ENCODE data around the gene TSSK1B. TPM values are rescaled to one million over a fixed set of nuclear protein-coding genes. Genes with fewer than 3 reads are reported as not detected.

TSSK1B gene
- total and polyA plus RNA-seq, 2 of the 8 experiments (the other 6 are each of a cell fraction or from before 2014, with no cell fraction given), result 0.05 TPM; not detected in 1

DNA sequence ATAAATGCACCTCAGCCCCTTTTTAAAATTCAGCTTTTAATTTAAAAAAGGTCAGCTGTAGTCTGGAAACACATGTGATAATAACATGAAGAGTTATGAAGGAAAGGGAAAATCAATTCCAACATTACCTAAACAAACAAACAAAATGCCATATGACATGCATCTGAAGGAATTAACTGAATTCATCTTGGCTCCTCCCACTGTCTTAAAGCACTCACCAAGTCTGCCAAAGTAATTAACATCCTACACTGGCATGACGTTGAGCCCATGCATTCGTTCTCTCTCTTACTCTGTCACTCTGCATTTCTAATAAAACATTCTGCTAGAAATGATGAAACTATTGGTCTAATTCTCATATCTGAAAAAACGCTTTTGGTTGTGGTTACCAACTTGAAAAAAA, 37.7 kb downstream of the TSSK1B start:
- Histone ChIP-seq H3K4ac (replicated peaks; ENCODE audit: insufficient read length, low read depth, low read length) (no peak overlapping the region), H3K14ac (ENCODE audit: insufficient read length) (no peak overlapping the region), H4K20me1 (replicated peaks in 1 of 2; ENCODE audit: control insufficient read depth in 1 of 2, insufficient read depth in 2 of 2, low read length in 2 of 2) (no peaks in the 10 kb centered on the region), H3K4me3 (ENCODE audit: extremely low read depth in 1 of 4, insufficient read depth in 2 of 4, low read depth in 3 of 4, low read length in 4 of 4) (no peak overlapping the region), H2BK15ac (ENCODE audit: low read length) (no peak overlapping the region), H3K9me3 (ENCODE audit: insufficient read depth in 2 of 2, low read depth in 1 of 2, low read length in 1 of 2) (no peaks in the 10 kb centered on the region), H2BK5ac (ENCODE audit: low read depth, low read length) (no peak overlapping the region), H3K9ac (replicated peaks in 1 of 4; ENCODE audit: extremely low read depth in 1 of 4, low read depth in 3 of 4, low read length in 3 of 4) (no peak overlapping the region), H2AK5ac (ENCODE audit: low read depth, low read length) (no peak overlapping the region), H2BK12ac (ENCODE audit: low read depth, low read length) (no peak overlapping the region), H3K23ac (ENCODE audit: insufficient read length) (no peak overlapping the region), H2BK120ac (replicated peaks; ENCODE audit: low read depth, low read length) (no peak overlapping the region), H3K23me2 (ENCODE audit: low read depth, low read length) (no peaks in the 10 kb centered on the region), H3K27ac (ENCODE audit: low read depth, low read length) (no peak overlapping the region), H3K27me3 (replicated peaks in 1 of 4; ENCODE audit: control insufficient read depth in 3 of 4, extremely low read depth in 1 of 4, insufficient read depth in 3 of 4, low read length in 3 of 4) (no peaks in the 10 kb centered on the region), H3K79me1 (ENCODE audit: low read depth, low read length) (no peaks in the 10 kb centered on the region), H3K4me1 (replicated peaks in 1 of 4; ENCODE audit: control insufficient read depth in 3 of 4, insufficient read depth in 4 of 4, low read length in 3 of 4) (no peaks in the 10 kb centered on the region), H3K79me2 (ENCODE audit: control insufficient read depth in 1 of 2, insufficient read depth in 2 of 2, low read length in 2 of 2) (no peaks in the 10 kb centered on the region), H3K4me2 (ENCODE audit: insufficient read depth in 1 of 2, low read depth in 2 of 2, low read length in 2 of 2) (no peak overlapping the region), H3K18ac (ENCODE audit: extremely low read depth, low read length) (no peak overlapping the region), H4K8ac (ENCODE audit: extremely low read depth, insufficient read depth, low read length) (no peak overlapping the region), H2BK20ac (ENCODE audit: low read length) (no peak overlapping the region), H4K91ac (replicated peaks; ENCODE audit: insufficient read length, low read length) (no peak overlapping the region), H2AFZ (ENCODE audit: low read length) (no peak overlapping the region), H3K36me3 (ENCODE audit: control insufficient read depth in 2 of 4, insufficient read depth in 4 of 4, low read length in 3 of 4) (no peaks in the 10 kb centered on the region), H3K56ac (replicated peaks; ENCODE audit: insufficient read length, low read depth, low read length) (no peak overlapping the region), H4K5ac (ENCODE audit: insufficient read length, low read depth, low read length) (no peak overlapping the region)
- DNase-seq (ENCODE audit: low read depth in 1 of 2, low spot score in 2 of 2) (no peak), FAIRE-seq (no peak)
- 89% methylated on average over 3 of the region's 3 CpGs; no CpG with 5 or more reads in 1 of the 2 experiments for WGBS, 2 experiments (ENCODE audit: extremely low coverage in 1 of 2, insufficient coverage in 1 of 2, insufficient read length in 1 of 2, insufficient replicate concordance in 2 of 2, low coverage in 1 of 2, low lambda C conversion rate in 2 of 2, missing lambda C conversion rate in 1 of 2)
- POLR2A ChIA-PET (ENCODE audit: partially characterized antibody), result no interaction called here
- CTCF ChIA-PET (ENCODE audit: partially characterized antibody), result interaction anchor here (0.9 to 1.6 kb wide), 3 partner anchors 12 to 26 kb away, joined by 3 to 5 read pairs (median 4); no protein-coding TSS in a partner anchor
- TF ChIP-seq EP300 (IDR thresholded peaks at IDR 0.05; ENCODE audit: borderline replicate concordance in 1 of 2, low read depth in 2 of 2, low read length in 2 of 2), result no peak
- no peak for TF ChIP-seq GTF2F1 (IDR thresholded peaks at IDR 0.05; ENCODE audit: borderline replicate concordance, low read depth, low read length)
- TF ChIP-seq RXRA (IDR thresholded peaks at IDR 0.05; ENCODE audit: insufficient read depth, low read depth, low read length), result no peak
- TF ChIP-seq EGR1 (IDR thresholded peaks at IDR 0.05; ENCODE audit: borderline replicate concordance, low read depth, low read length), result no peak
- no peak for TF ChIP-seq FOSL1 (IDR thresholded peaks at IDR 0.05; ENCODE audit: insufficient read depth, low read depth, low read length)
- no peak for TF ChIP-seq YY1 (IDR thresholded peaks at IDR 0.05; ENCODE audit: low read depth, low read length)
- no peak for TF ChIP-seq KDM5A (IDR thresholded peaks at IDR 0.05; ENCODE audit: low read length)
